HCT116 (cell line): ENCODE measurements around the gene TIAM2. TPM values are rescaled to one million over a fixed set of nuclear protein-coding genes. Genes with fewer than 3 reads are reported as not detected.

Experiments
- ATAC-seq: fragments of 200-7000 bp; cut with Tn5 transposase; 2 replicates; pipeline ENCODE4 v1.9.1; 2020; ENCODE audit warnings: mild to moderate bottlenecking, moderate library complexity
- BruUV-seq: library from RNA; stranded (reverse); fragments of 400-500 nt; replicated peaks from 2 replicates; lab custom pipeline; 2021; lab: Mats Ljungman, UMichigan
- CTCF ChIA-PET: fragments of 300-600 bp; sonication (Branson Sonifier 250); formaldehyde crosslinking; loops from one replicate; lab custom pipeline; 2021; ENCODE audit warnings: antibody characterized with exemption; lab: Charles Lee
- POLR2A ChIA-PET: fragments of 300-600, 350-600 bp; sonication (Branson Sonifier 250); formaldehyde crosslinking; loops from one replicate; lab custom pipeline; 2021; ENCODE audit warnings: antibody characterized with exemption; lab: Charles Lee
- RAD21 ChIA-PET, 2 experiments: fragments of 300-600 bp; sonication (Branson Sonifier 250); formaldehyde crosslinking; loops; one replicate each; lab custom pipeline; 2023; ENCODE audit warnings: low total read pairs in 2 of 2; ENCODE audit not compliant: uncharacterized antibody in 2 of 2, unreplicated experiment in 2 of 2, low non-redundant PET in 1 of 2; lab: Charles Lee
- DNase-seq: peaks from one replicate; pipeline ENCODE4 v3.0.0-alpha.2; 2010; ENCODE audit warnings: low read depth, low spot score
- H2AFZ ChIP-seq: fragments of 200-600 bp; shearing (Covaris generic), sonication (generic); 2 replicates; pipeline ENCODE4 v1.6.1; 2017; ENCODE audit warnings: low read depth, mixed run types, mixed read lengths, antibody characterized with exemption, low read length; ENCODE audit not compliant: poor library complexity, severe bottlenecking
- H3K27ac ChIP-seq: 2 replicates; pipeline ENCODE4 v1.5.1; 2012; ENCODE audit warnings: low read depth, low read length
- H3K27me3 ChIP-seq: fragments of 200-600 bp; sonication (generic); 2 replicates; pipeline ENCODE4 v1.6.1; 2016; ENCODE audit warnings: mixed run types, low read length, mixed read lengths; ENCODE audit not compliant: insufficient read depth
- H3K36me3 ChIP-seq, 2 experiments: fragments of 200-500 bp in 1 of 2; fragments of 200-600 bp in 1 of 2; sonication (Bioruptor generic) in 1 of 2; sonication (generic) in 1 of 2; 2 replicates each; pipeline versions ENCODE4 v1.5.1 to v1.6.1; 2014 to 2016; ENCODE audit warnings: low read length in 2 of 2, inconsistent platforms in 1 of 2, mixed read lengths in 1 of 2, mixed run types in 1 of 2; ENCODE audit not compliant: insufficient read depth in 2 of 2, control insufficient read depth in 1 of 2
- H3K4me1 ChIP-seq, 2 experiments: fragments of 200-600 bp in 1 of 2; sonication (generic) in 1 of 2; 2 replicates each; pipeline versions ENCODE4 v1.5.1 to v1.6.1; 2012 to 2017; ENCODE audit warnings: low read length in 2 of 2, inconsistent platforms in 1 of 2, mild to moderate bottlenecking in 1 of 2, mixed read lengths in 1 of 2, mixed run types in 1 of 2, moderate library complexity in 1 of 2; ENCODE audit not compliant: insufficient read depth in 2 of 2, control insufficient read depth in 1 of 2
- H3K4me2 ChIP-seq: fragments of 200-600 bp; sonication (generic); 2 replicates; pipeline ENCODE4 v1.6.1; 2017; ENCODE audit warnings: mixed run types, low read length, mixed read lengths
- H3K4me3 ChIP-seq, 2 experiments: fragments of 200-600 bp in 1 of 2; sonication (generic) in 1 of 2; replicated peaks in 1 of 2; 2 replicates each; pipeline ENCODE4 v1.5.1; 2011 to 2016; ENCODE audit warnings: low read length in 2 of 2, control low read depth in 1 of 2, low read depth in 1 of 2, mild to moderate bottlenecking in 1 of 2, mixed read lengths in 1 of 2, mixed run types in 1 of 2
- H3K79me2 ChIP-seq: fragments of 200-600 bp; sonication (generic); 2 replicates; pipeline ENCODE4 v1.6.1; 2017; ENCODE audit warnings: mild to moderate bottlenecking, mixed run types, low read length, moderate library complexity, mixed read lengths; ENCODE audit not compliant: insufficient read depth
- H3K9ac ChIP-seq: fragments of 200-600 bp; sonication (generic); 2 replicates; pipeline ENCODE4 v1.6.1; 2016; ENCODE audit warnings: low read length, mixed read lengths
- H3K9me2 ChIP-seq: fragments of 200-600 bp; sonication (generic), shearing (Covaris generic); 2 replicates; pipeline ENCODE4 v1.6.1; 2017; ENCODE audit warnings: mixed run types, mild to moderate bottlenecking, moderate library complexity; ENCODE audit not compliant: insufficient read depth
- H3K9me3 ChIP-seq, 2 experiments: fragments of 200-500 bp in 1 of 2; fragments of 200-600 bp in 1 of 2; sonication (Bioruptor generic) in 1 of 2; sonication (generic) in 1 of 2; 2 replicates each; pipeline ENCODE4 v1.6.1; 2014 to 2017; ENCODE audit warnings: low read length in 2 of 2, mixed read lengths in 2 of 2, inconsistent platforms in 1 of 2, low read depth in 1 of 2, mild to moderate bottlenecking in 1 of 2, mixed run types in 1 of 2, moderate library complexity in 1 of 2; ENCODE audit not compliant: control insufficient read depth in 1 of 2, insufficient read depth in 1 of 2
- H4K20me1 ChIP-seq: fragments of 200-600 bp; sonication (generic), shearing (Covaris generic); 2 replicates; pipeline ENCODE4 v1.6.1; 2017; ENCODE audit warnings: mixed run types, mild to moderate bottlenecking, moderate library complexity; ENCODE audit not compliant: insufficient read depth
- ATF3 ChIP-seq: IDR thresholded peaks from 2 replicates; pipeline ENCODE4 v1.6.1; 2012
- CBX3 ChIP-seq: IDR thresholded peaks from 2 replicates; pipeline ENCODE4 v1.6.1; 2012; ENCODE audit warnings: low read depth
- CTCF ChIP-seq, 3 experiments: fragments of 200-600 bp in 1 of 3; sonication (generic) in 1 of 3; IDR thresholded peaks in 2 of 3; conservative IDR thresholded peaks in 1 of 3; 2 replicates each; pipeline ENCODE4 v1.5.1; 2012 to 2017; ENCODE audit warnings: low read depth in 2 of 3, low read length in 2 of 3, antibody characterized with exemption in 1 of 3, borderline replicate concordance in 1 of 3, control low read depth in 1 of 3, mild to moderate bottlenecking in 1 of 3, mixed read lengths in 1 of 3, mixed run types in 1 of 3, moderate library complexity in 1 of 3; ENCODE audit not compliant: insufficient read depth in 1 of 3
- JUND ChIP-seq: IDR thresholded peaks from 2 replicates; pipeline ENCODE4 v1.6.1; 2012
- MAX ChIP-seq: IDR thresholded peaks from 2 replicates; pipeline ENCODE4 v1.6.1; 2012
- RAD21 ChIP-seq: IDR thresholded peaks from 2 replicates; pipeline ENCODE4 v1.6.1; 2012; ENCODE audit warnings: low read depth, mild to moderate bottlenecking
- REST ChIP-seq: IDR thresholded peaks from 2 replicates; pipeline ENCODE4 v1.6.1; 2012; ENCODE audit warnings: low read depth
- YY1 ChIP-seq: IDR thresholded peaks from 2 replicates; pipeline ENCODE4 v1.6.1; 2011; ENCODE audit warnings: low read length, low read depth, moderate library complexity, mild to moderate bottlenecking; ENCODE audit not compliant: insufficient replicate concordance; ENCODE audit errors: extremely low read depth
- intact Hi-C: fragments of 100-400 bp; cut with micrococcal nuclease; formaldehyde crosslinking; loops from 2 replicates; pipeline ENCODE4 v1.10.0; 2022
- total RNA-seq: library from RNA; stranded (reverse); gene quantifications from one replicate; pipeline ENCODE4 v1.2.1, GENCODE V29; 2021; ENCODE audit not compliant: unreplicated experiment

TIAM2 gene
- total RNA-seq, 1 experiment from 2014 or later = 9.4 TPM

- Histone ChIP-seq H3K4me3 (no peak overlapping the region), H3K9ac (no peak overlapping the region), H4K20me1 (no peaks in the 10 kb centered on the region), H3K4me2 (no peak overlapping the region), H3K79me2 (no peaks in the 10 kb centered on the region), H3K4me1 (peaks cover 29 to 37% of the 10 kb centered on the region in 2 experiments), H3K27ac (no peak overlapping the region), H3K36me3 (no peaks in the 10 kb centered on the region), H2AFZ (no peak overlapping the region), H3K9me3 (no peaks in the 10 kb centered on the region), H3K27me3 (no peaks in the 10 kb centered on the region), H3K9me2 (no peaks in the 10 kb centered on the region)
- DNase-seq (no peak), ATAC-seq (no peak)
- TF ChIP-seq JUND (no peak), RAD21 (no peak)
- BruUV-seq = no TSS peak
- CTCF ChIA-PET = no interaction called here
- RAD21 ChIA-PET = no interaction called here
- intact Hi-C loops = no loop called here
- POLR2A ChIA-PET = no interaction called here
These were observed 202.8 kb downstream of the TIAM2 start for GRCh38 chr6:155197932-155198331.

- TF ChIP-seq REST (no peak), MAX (no peak), CTCF (IDR thresholded peaks at IDR 0.05 in 2 of 3, conservative IDR thresholded peaks at IDR 0.05 in 1 of 3; ENCODE audit: borderline replicate concordance in 1 of 3, insufficient read depth in 1 of 3, low read depth in 2 of 3, low read length in 2 of 3) (no peak), YY1 (no peak), CBX3 (no peak), ATF3 (no peak)
- BruUV-seq = no TSS peak
- ATAC-seq (no peak), DNase-seq (no peak)
- H4K20me1 ChIP-seq = no peaks in the 10 kb centered on the region
- no peaks in the 10 kb centered on the region for H3K79me2 ChIP-seq
- no peaks in the 10 kb centered on the region for H3K27me3 ChIP-seq
- H3K4me2 ChIP-seq = peak overlapping the region; percentile 2; the same call in 1 of the 2 replicates
- H3K4me1 ChIP-seq = peaks cover 29 to 33% of the 10 kb centered on the region in 2 experiments
- H3K9ac ChIP-seq = no peak overlapping the region
- intact Hi-C loops = no loop called here
- no peak overlapping the region for H3K27ac ChIP-seq
- no peak overlapping the region for H3K4me3 ChIP-seq
- H3K9me3 ChIP-seq = no peaks in the 10 kb centered on the region
- H3K9me2 ChIP-seq = no peaks in the 10 kb centered on the region
- ChIA-PET CTCF (no interaction called here), RAD21 (no interaction called here), POLR2A (no interaction called here)
- H3K36me3 ChIP-seq = no peaks in the 10 kb centered on the region
- H2AFZ ChIP-seq = no peak overlapping the region
These were observed 204.9 kb downstream of the TIAM2 start for GRCh38 chr6:155200012-155200411.
